LNCaP clone FGC (cell line): ENCODE measurements around the gene SUSD2.

Experiments used
- DNase-seq: peaks from one replicate; pipeline ENCODE4 v3.0.0-alpha.2; 2011; ENCODE audit warnings: low read depth
- H3K4me3 ChIP-seq: 2 replicates; pipeline ENCODE4 v1.5.1; 2011; ENCODE audit warnings: mild to moderate bottlenecking, low read depth, low read length, control low read depth
- CTCF ChIP-seq: IDR thresholded peaks from 2 replicates; pipeline ENCODE4 v1.5.1; 2012; ENCODE audit warnings: mild to moderate bottlenecking; ENCODE audit not compliant: control insufficient read depth, insufficient read depth; ENCODE audit errors: extremely low read depth

SUSD2 gene

GRCh38 chr22:24157822-24158135, 23.5 kb upstream of the SUSD2 start:
- no peak for TF ChIP-seq CTCF
- DNase-seq = no peak
- no peak overlapping the region for H3K4me3 ChIP-seq

GRCh38 chr22:24159650-24160049, 21.6 kb upstream of the SUSD2 start:
- no peak overlapping the region for H3K4me3 ChIP-seq
- no peak for DNase-seq
- TF ChIP-seq CTCF = no peak

GRCh38 chr22:24160546-24160945, 20.7 kb upstream of the SUSD2 start:
- H3K4me3 ChIP-seq = no peak overlapping the region
- DNase-seq = no peak
- TF ChIP-seq CTCF = no peak

- DNase-seq = no peak
- no peak overlapping the region for H3K4me3 ChIP-seq
These were observed 19.8 kb upstream of the SUSD2 start for GRCh38 chr22:24161485-24161884.

GRCh38 chr22:24161909-24162308, 19.4 kb upstream of the SUSD2 start:
- DNase-seq = peak; percentile 83
- peak; percentile 18; the same call in 1 of the 2 replicates for TF ChIP-seq CTCF

More at GRCh38 chr22:24161485-24161884, 19.8 kb upstream of the SUSD2 start:
- TF ChIP-seq CTCF = no peak

GRCh38 chr22:24162436-24162835, 18.9 kb upstream of the SUSD2 start:
- no peak overlapping the region for H3K4me3 ChIP-seq
- DNase-seq = no peak
- TF ChIP-seq CTCF = no peak

More at GRCh38 chr22:24161909-24162308, 19.4 kb upstream of the SUSD2 start:
- H3K4me3 ChIP-seq = no peak overlapping the region

GRCh38 chr22:24164243-24164642, 17.0 kb upstream of the SUSD2 start:
- no peak for TF ChIP-seq CTCF
- H3K4me3 ChIP-seq = no peak overlapping the region
- no peak for DNase-seq
